22Rv1 (cell line): ENCODE measurements around the gene ALDH18A1.
"Not testable (repeated sequence)": the region's sequence is repeated elsewhere in the genome, so short reads cannot be mapped to it uniquely, and the experiment has no call there.

Source experiments
- H3K27ac ChIP-seq: fragments of 450-650 bp; 2 replicates; pipeline ENCODE4 v1.5.1; 2017
- ZFX ChIP-seq: fragments of 450-650 bp; IDR thresholded peaks from 2 replicates; pipeline ENCODE4 v1.6.1; 2017; ENCODE audit warnings: antibody characterized with exemption, borderline replicate concordance
- TF ChIP-seq, protein P1 (sequence below): fragments of 450-650 bp; IDR thresholded peaks from 2 replicates; pipeline ENCODE4 v1.5.1; 2017; ENCODE audit warnings: mild to moderate bottlenecking

ALDH18A1 gene

DNA sequence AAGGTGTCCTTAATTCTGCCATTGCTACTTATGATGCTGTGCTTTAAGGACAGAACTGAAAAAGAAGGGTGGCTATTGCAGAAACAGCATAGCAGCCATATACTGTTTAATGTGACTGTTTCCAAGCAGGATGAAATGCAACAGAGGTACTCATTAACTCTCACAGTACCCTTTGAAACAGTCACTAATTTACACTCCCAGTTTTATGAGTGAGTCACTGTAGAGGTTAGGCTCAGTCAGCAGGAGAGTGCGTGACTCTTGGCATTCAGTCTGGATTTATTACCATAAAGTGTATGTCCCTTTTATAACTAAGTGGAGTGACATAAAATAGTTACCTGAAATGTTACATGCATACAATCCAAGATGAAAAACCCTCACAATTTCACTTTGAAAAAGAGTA, 27.7 kb downstream of the ALDH18A1 start:
- no peak overlapping the region for H3K27ac ChIP-seq
- TF ChIP-seq ZFX = no peak
- TF ChIP-seq, protein P1, sequence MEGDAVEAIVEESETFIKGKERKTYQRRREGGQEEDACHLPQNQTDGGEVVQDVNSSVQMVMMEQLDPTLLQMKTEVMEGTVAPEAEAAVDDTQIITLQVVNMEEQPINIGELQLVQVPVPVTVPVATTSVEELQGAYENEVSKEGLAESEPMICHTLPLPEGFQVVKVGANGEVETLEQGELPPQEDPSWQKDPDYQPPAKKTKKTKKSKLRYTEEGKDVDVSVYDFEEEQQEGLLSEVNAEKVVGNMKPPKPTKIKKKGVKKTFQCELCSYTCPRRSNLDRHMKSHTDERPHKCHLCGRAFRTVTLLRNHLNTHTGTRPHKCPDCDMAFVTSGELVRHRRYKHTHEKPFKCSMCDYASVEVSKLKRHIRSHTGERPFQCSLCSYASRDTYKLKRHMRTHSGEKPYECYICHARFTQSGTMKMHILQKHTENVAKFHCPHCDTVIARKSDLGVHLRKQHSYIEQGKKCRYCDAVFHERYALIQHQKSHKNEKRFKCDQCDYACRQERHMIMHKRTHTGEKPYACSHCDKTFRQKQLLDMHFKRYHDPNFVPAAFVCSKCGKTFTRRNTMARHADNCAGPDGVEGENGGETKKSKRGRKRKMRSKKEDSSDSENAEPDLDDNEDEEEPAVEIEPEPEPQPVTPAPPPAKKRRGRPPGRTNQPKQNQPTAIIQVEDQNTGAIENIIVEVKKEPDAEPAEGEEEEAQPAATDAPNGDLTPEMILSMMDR = no peak

DNA sequence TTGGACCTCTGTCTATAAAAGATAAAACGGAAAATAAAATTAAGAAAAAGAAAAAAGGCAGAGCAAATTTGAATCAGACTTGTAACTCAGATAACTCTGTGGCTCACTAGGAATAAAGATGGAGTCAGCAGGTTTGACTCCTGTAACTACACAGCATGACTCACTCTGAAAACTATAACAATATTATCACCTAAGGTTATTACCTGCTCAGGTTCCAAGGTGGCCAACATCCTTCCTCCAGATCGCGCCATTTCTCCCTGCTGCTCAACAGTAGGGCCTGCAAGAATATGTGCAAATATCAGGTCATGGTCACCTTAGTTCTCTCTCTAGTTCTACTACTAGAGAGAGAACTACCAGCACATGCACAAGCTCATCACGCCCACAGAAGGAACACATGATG, 30.0 kb downstream of the ALDH18A1 start:
- TF ChIP-seq, protein P1 = no peak
- TF ChIP-seq ZFX = no peak
- no peak overlapping the region for H3K27ac ChIP-seq

DNA sequence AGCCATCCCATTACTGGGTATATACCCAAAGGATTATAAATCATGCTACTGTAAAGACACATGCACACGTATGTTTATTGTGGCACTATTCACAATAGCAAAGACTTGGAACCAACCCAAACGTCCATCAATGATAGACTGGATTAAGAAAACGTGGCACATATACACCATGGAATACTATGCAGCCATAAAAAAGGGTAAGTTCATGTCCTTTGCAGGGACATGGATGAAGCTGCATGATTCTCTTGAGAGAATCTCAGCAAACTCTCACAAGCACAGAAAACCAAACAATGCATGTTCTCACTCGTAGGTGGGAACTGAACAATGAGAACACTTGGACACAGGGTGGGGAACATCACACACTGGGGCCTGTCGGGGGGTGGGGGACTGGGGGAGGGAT, 36.1 kb downstream of the ALDH18A1 start:
- not testable (repeated sequence) for H3K27ac ChIP-seq

DNA sequence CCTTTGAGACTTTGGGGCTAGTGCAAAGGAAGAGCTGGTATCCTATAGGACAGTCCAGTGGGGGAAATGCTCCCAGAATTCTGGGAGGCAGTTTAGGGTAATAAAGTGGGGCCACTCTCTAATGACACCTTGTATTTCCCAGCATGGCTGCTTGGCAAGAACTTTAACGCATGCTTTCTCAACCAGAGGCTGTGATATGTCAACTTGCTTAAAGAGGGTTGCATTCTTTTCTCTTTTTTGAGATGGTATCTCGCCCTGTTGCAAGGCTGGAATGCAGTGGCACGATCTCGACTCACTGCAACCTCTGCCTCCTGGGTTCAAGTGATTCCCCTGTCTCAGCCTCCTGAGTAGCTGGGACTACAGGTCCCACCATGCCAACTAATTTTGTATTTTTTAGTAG, 38.4 kb downstream of the ALDH18A1 start:
- no peak overlapping the region for H3K27ac ChIP-seq
- no peak for TF ChIP-seq ZFX
- TF ChIP-seq, protein P1 = no peak

DNA sequence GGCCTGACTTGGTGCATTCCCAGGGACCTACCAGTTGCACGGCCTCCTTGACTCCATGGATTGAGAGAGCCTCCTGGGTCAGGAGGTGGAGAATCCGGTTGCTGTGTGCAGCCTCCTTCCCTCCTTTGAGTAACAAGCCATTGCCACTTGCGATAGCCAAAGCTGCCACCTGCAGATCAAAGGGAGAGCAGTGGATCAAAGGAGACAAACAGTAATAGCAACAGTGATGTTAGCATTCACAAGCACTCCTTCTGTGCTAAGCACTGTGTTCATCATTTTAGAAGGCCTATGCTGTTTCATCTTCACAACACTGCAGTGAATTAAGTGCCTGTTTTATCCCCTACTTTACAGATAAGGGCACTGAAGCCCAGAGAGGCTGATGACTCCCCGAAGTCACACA, 40.1 kb downstream of the ALDH18A1 start:
- no peak overlapping the region for H3K27ac ChIP-seq
- TF ChIP-seq ZFX = no peak
- TF ChIP-seq, protein P1 = no peak

DNA sequence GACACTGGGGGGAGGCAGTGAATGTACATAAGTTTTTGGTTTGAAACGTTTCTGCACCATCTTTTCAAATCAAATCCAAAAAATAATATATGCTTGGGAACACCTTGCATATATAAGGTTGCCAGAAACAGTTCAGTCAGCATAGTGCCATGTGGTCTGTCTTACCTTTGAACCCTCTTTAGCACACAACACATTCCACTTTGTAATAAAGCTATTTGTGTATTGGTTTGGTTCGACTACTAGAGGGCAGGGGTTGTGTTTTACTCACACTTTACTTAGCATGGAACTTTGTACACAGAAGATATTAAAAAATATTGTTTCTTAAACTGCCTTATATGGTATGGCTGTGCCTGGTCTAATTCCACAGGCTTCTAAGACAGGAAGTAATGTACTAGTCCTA, 43.2 kb downstream of the ALDH18A1 start:
- no peak for TF ChIP-seq ZFX
- TF ChIP-seq, protein P1 = no peak

DNA sequence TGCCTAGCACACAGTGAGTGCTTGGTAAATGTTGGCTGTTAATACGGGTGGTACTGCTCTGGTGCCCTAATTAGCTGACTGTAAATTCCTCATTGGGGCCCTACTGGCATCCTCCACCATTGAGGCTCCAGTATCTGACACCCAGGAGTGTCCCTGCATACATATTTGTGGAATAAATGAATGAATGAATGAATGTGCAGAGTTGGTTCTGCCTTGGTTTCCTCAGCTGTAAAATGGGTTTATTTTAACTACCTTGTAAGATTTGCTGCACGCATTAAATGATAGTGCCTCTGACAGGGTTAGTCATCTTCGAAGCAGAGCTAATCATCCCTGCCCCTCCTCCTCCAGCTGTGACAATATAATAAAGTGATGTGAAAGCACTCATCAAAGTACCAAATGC, 45.8 kb downstream of the ALDH18A1 start:
- TF ChIP-seq, protein P1 = no peak
- no peak for TF ChIP-seq ZFX
- H3K27ac ChIP-seq = no peak overlapping the region

More for the DNA sequence above, 43.2 kb downstream of the ALDH18A1 start:
- H3K27ac ChIP-seq = no peak overlapping the region

DNA sequence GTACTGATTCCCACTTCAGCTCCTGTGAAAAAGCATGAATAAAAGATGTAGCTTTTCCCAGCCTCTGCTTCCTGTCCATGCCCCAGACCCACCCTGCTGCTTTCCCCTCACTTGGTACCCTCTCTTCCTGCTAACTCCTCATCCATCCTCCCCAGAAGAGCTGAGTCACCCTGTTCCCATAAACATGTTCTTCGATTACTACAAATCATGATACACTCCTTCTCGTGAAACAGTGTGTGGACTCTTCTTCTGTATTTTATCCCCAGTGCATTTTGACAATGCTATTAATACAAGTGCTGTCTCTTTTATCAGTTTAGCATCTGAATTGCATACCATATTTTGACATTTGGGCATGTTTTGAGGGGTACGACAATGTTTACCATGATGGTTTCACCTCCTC, 49.6 kb downstream of the ALDH18A1 start:
- H3K27ac ChIP-seq = no peak overlapping the region
- no peak for TF ChIP-seq ZFX
- TF ChIP-seq, protein P1 = no peak
